ENCODE data around the gene RASGRF2.

Gene RASGRF2

GRCh38 chr5:81202655-81203054 lies 242.5 kb downstream of the RASGRF2 start:
- no peak for DNase-seq (ENCODE audit: extremely low read depth, low read depth)
- no peak for TF ChIP-seq CTCF (IDR thresholded peaks at IDR 0.05; ENCODE audit: low read depth, low read length, missing control alignments)
- H3K4me3 ChIP-seq (replicated peaks; ENCODE audit: low read depth, low read length) = no peak overlapping the region

- no peak for TF ChIP-seq CTCF (IDR thresholded peaks at IDR 0.05; ENCODE audit: low read depth, low read length, missing control alignments)
- H3K4me3 ChIP-seq (replicated peaks; ENCODE audit: low read depth, low read length) = no peak overlapping the region
- DNase-seq (ENCODE audit: extremely low read depth, low read depth) = no peak
Measured at GRCh38 chr5:81203729-81204128, 243.6 kb downstream of the RASGRF2 start.

GRCh38 chr5:81204205-81204604 lies 244.0 kb downstream of the RASGRF2 start:
- no peak overlapping the region for H3K4me3 ChIP-seq (replicated peaks; ENCODE audit: low read depth, low read length)

GRCh38 chr5:81205058-81205457 lies 244.9 kb downstream of the RASGRF2 start:
- DNase-seq (ENCODE audit: extremely low read depth, low read depth) = no peak
- no peak overlapping the region for H3K4me3 ChIP-seq (replicated peaks; ENCODE audit: low read depth, low read length)
- no peak for TF ChIP-seq CTCF (IDR thresholded peaks at IDR 0.05; ENCODE audit: low read depth, low read length, missing control alignments)

More at GRCh38 chr5:81204205-81204604, 244.0 kb downstream of the RASGRF2 start:
- no peak for DNase-seq (ENCODE audit: extremely low read depth, low read depth)
- TF ChIP-seq CTCF (IDR thresholded peaks at IDR 0.05; ENCODE audit: low read depth, low read length, missing control alignments) = no peak

GRCh38 chr5:81207009-81207408 lies 246.8 kb downstream of the RASGRF2 start:
- TF ChIP-seq CTCF (IDR thresholded peaks at IDR 0.05; ENCODE audit: low read depth, low read length, missing control alignments) = peak; percentile 26
- DNase-seq (ENCODE audit: extremely low read depth, low read depth) = no peak
- H3K4me3 ChIP-seq (replicated peaks; ENCODE audit: low read depth, low read length) = no peak overlapping the region

- H3K4me3 ChIP-seq (replicated peaks; ENCODE audit: low read depth, low read length) = no peak overlapping the region
- no peak for DNase-seq (ENCODE audit: extremely low read depth, low read depth)
- no peak for TF ChIP-seq CTCF (IDR thresholded peaks at IDR 0.05; ENCODE audit: low read depth, low read length, missing control alignments)
Measured at GRCh38 chr5:81208904-81209303, 248.7 kb downstream of the RASGRF2 start.

- DNase-seq (ENCODE audit: extremely low read depth, low read depth) = no peak
- TF ChIP-seq CTCF (IDR thresholded peaks at IDR 0.05; ENCODE audit: low read depth, low read length, missing control alignments) = no peak
- H3K4me3 ChIP-seq (replicated peaks; ENCODE audit: low read depth, low read length) = no peak overlapping the region
Measured at GRCh38 chr5:81209386-81209785, 249.2 kb downstream of the RASGRF2 start.

All from HFF-Myc (cell line).